NT2/D1 (cell line): ENCODE measurements around the gene EPHA4.

Experiments used
- YY1 ChIP-seq: IDR thresholded peaks from 2 replicates; pipeline ENCODE4 v1.6.1; 2011; ENCODE audit not compliant: insufficient read length, insufficient read depth
- ZNF274 ChIP-seq: IDR thresholded peaks from 2 replicates; pipeline ENCODE4 v1.6.1; 2011; ENCODE audit warnings: mild to moderate bottlenecking, low read depth, low read length

GRCh38 chr2:221596192-221596591, 24.1 kb upstream of the EPHA4 start:
- no peak for TF ChIP-seq YY1
- TF ChIP-seq ZNF274: no peak
